ENCODE data around the gene AKAP13.

AKAP13 gene

GRCh38 chr15:85451099-85451700, 70.8 kb downstream of the AKAP13 start:
- TF ChIP-seq, protein P1, sequence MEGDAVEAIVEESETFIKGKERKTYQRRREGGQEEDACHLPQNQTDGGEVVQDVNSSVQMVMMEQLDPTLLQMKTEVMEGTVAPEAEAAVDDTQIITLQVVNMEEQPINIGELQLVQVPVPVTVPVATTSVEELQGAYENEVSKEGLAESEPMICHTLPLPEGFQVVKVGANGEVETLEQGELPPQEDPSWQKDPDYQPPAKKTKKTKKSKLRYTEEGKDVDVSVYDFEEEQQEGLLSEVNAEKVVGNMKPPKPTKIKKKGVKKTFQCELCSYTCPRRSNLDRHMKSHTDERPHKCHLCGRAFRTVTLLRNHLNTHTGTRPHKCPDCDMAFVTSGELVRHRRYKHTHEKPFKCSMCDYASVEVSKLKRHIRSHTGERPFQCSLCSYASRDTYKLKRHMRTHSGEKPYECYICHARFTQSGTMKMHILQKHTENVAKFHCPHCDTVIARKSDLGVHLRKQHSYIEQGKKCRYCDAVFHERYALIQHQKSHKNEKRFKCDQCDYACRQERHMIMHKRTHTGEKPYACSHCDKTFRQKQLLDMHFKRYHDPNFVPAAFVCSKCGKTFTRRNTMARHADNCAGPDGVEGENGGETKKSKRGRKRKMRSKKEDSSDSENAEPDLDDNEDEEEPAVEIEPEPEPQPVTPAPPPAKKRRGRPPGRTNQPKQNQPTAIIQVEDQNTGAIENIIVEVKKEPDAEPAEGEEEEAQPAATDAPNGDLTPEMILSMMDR (IDR thresholded peaks at IDR 0.05), result no peak

- TF ChIP-seq, protein P1 (IDR thresholded peaks at IDR 0.05), result no peak
Measured at GRCh38 chr15:85452436-85452835, 72.0 kb downstream of the AKAP13 start.

- TF ChIP-seq, protein P1 (IDR thresholded peaks at IDR 0.05), result no peak
Measured at GRCh38 chr15:85453144-85453872, 72.9 kb downstream of the AKAP13 start.

GRCh38 chr15:85454403-85454802, 74.0 kb downstream of the AKAP13 start:
- TF ChIP-seq, protein P1 (IDR thresholded peaks at IDR 0.05), result no peak

DNA sequence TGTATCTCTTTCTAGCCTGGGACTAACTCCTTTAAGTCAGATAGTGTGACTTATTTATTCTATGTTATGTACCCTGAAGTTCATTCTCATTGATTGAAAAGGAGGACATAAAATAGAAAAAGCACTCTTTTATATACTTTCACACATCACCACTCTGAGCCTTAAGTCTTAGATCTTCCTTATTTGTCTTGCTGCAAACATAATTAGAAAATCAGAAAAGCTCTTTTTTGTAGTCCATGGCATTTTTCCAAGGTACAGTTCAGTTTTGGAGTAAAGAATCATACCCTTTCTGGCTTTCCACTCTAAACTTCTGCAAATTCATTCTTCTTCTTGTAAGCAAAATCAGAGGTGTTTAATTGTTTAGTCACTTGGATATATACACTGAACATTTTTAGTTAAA, 75.5 kb downstream of the AKAP13 start:
- TF ChIP-seq, protein P1 (IDR thresholded peaks at IDR 0.05), result no peak

DNA sequence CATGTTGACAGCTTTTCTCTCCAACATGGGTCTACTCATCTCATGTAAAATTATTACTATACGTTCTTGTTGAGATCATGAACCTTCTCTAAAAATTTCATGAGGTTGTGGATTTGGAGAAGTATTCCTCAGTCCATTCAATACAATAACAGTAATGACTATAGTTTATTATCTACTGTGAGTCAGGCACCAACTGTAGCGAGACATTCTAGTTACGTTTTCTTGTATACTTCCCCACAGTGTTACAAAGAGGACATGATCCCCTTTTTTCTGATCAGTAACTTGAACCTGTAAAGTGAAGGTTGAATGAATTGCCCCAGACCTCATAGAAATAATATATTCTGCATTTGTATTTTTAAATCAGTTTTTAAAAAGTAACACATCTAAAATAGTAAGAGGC, 76.4 kb downstream of the AKAP13 start:
- TF ChIP-seq, protein P1 (IDR thresholded peaks at IDR 0.05), result no peak

DNA sequence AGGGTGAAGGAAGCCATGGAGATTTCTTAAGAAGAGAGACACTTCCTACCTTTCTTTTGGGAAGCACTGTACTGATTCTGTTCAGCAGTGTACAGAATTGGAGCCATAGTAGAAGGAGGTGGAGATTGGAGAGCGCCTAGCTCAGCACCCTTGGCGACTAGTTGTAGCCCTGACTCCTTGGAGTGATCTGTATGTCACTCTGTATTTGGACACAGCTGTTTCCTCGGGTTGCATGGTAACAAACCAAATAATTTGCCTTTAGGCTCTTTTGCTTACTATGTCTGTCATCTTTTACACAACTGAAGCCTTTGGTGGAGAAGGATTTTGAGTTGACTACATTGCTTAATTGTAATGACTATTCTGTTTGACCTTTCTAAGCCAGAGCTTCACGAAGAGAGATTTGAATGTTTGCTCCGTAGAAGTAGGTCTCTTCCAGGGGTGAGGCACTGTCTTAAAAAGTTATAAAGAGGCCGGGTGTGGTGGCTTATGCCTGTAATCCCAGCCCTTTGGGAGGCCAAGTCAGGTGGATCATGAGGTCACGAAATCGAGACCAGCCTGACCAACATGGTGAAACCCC, 77.1 kb downstream of the AKAP13 start:
- TF ChIP-seq, protein P1 (IDR thresholded peaks at IDR 0.05), result no peak
